Stimulated activated CD8-positive, alpha-beta memory T cell treated with anti-CD3 and anti-CD28 coated beads, Interleukin-15, amount 100 ng/mL, for 24 hours (primary cell): ENCODE results near the gene EMSY.

Experiments used
- DNase-seq: peaks from one replicate; pipeline ENCODE4 v3.0.0-alpha.2; 2020; ENCODE audit warnings: low read depth

The EMSY gene

DNA sequence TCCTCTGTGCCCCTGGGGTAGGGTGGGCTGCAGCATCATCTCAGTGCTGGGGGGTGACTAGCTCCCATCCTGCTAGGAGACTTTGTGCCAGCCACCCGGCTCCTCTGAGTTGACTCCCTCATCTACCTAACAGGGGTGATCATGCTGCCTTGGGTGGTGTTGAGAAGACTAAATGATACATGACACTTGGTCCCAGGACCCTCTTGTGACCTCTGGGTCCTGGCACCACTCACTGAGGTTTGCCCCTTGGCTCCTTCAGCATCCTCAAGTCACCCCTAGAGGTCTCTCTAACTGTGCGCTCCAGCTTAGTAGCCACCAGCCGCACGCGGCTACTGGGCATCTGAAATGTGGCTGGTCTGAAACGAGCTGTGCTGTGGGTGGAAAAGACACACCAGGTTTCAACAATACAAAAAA, 153.6 kb downstream of the EMSY start:
- DNase-seq: no peak

DNA sequence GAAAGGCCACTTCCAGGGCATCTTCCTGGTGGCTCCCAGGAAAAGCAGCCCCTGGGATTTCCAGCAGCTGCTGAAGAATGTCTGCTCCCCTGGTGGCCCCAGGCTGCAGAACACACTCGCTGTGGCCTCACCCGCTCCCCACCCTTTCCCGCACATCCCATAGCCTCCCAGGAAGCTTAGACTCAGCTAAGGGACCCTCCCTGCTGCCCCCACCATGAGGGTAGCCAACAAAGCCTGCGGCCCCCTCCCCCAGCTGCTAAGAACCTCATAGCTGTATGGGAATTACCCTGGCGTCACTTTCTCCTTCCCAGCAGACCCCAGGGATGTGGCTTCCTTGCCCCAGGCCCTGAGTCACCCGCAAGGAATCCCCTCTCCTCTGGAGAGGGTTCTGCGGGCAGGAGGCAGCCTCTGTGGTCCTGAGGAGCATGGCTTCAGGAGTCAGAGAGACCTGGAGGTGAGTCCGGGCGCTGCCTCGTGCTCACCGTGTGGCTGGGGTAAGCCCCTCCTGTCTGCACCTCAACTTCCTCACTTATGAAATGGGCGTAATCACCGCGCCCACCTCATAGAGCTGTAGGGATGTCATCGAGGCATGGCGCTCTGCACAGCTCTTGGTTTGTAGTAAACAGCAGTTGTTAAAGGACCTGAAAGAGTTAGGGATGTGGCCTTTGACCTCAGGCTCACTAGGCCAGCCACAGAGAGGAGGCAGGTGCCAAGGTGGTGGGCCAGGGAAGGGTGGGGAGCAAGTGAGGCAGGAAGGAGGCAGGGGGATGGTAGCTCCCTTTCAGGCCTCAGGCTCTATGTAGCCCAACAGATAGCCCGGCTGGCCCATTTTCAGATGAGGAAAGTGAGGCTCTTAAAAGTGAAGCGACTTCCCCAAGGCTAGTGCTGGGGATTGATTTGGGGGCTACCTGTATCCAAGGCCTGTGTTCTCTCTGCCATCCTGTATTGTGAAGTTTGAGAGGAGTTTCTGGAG, 154.5 kb downstream of the EMSY start:
- DNase-seq: no peak

DNA sequence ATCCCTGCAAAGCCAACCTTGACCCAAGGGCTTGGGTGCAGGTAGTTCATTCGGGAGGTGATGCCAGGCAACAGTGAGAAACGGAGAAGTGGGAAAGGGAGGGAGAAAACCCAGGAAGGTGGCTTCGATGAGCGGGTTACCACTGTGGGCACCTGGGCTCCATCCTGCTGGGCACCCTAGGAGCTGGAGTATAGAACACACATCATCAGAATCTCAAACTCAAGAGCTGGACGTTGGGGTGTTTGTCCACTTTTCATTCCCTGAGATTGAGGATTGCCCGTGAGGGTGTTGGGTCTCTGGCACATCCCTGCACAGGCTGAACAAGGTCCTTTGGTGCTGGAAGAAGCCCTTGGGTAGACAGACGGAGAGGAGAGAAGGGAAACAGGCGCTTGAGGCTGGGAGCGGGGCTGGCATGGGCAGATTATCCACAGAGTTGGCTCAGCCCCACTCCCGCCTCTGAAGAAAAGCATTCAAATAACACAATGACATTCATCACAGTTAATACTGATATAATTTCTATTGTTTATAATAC, 155.4 kb downstream of the EMSY start:
- no peak for DNase-seq

DNA sequence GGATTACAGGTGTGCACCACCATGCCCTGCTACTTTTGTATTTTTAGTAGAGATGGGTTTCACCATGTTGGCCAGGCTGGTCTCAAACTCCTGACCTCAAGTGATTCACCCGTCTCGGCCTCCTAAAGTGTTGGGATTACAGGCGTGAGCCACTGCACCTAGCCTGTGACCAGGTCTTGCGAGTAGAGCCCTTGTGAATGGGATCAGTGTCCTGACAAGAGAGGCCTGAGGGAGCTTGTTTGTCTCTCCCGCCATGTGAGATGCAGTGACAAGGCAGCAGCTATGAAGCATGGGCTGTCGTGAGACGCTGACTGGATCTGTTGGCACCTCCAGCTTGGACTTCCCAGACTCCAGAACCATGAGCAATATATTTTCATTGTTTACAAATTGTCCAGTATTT, 156.5 kb downstream of the EMSY start:
- DNase-seq: no peak

DNA sequence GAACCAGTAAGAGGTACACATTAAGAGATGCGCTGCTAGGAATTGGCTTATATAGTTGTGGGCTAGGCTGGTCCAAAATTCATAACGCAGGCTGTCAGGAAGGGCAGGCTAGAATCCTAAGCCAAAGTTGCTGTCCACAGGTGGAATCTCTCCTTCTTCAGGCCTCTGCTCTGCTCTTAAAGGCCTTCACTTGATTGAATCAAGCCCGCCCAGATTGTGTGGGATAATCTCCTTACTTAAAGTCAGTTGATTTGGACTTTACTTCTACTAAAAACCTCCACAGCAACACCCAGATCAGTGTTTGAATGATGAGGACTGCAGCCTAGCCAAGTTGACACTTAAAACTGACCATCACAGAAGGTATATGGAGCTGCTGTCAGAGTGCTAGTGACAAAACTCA, 156.9 kb downstream of the EMSY start:
- DNase-seq: no peak

DNA sequence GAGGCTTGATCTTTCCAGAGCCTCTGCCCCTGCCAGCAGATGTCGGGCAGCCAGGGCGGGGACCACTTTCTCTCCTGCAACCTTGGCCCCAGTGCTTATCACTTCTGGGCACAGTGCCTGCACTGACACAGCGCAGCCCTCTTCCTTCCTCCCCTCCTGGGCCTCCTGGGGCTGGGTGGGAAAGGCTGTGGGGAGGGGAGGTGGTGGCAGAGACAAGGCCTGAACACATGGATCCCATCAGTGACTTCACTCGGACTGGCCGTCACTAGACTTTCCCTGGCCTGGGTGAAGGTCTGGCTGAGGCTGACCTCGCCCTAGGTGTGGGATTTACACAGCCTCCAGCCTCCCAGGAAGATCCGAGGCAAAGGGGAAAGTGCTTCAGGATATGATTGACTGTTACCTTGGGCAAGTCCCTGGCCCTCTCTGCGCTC, 157.6 kb downstream of the EMSY start:
- no peak for DNase-seq
